Activated CD4-positive, alpha-beta memory T cell treated with anti-CD3 and anti-CD28 coated beads for 36 hours (primary cell): ENCODE results near the gene NEIL3. TPM values are rescaled to one million over a fixed set of nuclear protein-coding genes. Genes with fewer than 3 reads are reported as not detected.

Experiments used
- CTCF ChIA-PET: fragments of 350-600 bp; sonication (Branson Sonifier 250); formaldehyde crosslinking; loops from one replicate; lab custom pipeline; 2021; ENCODE audit warnings: antibody characterized with exemption, inconsistent platforms; lab: Charles Lee
- POLR2A ChIA-PET: fragments of 350-600 bp; sonication (Branson Sonifier 250); formaldehyde crosslinking; loops from one replicate; lab custom pipeline; 2021; ENCODE audit warnings: antibody characterized with exemption; lab: Charles Lee
- DNase-seq: peaks from one replicate; pipeline ENCODE4 v3.0.0-alpha.2; 2020
- H3K27ac Mint-ChIP-seq: one replicate; pipeline ENCODE4 v1.8.0; 2021; ENCODE audit warnings: mixed read lengths
- H3K27me3 Mint-ChIP-seq: one replicate; pipeline ENCODE4 v1.8.0; 2021; ENCODE audit warnings: mixed read lengths
- H3K36me3 Mint-ChIP-seq: one replicate; pipeline ENCODE4 v1.8.0; 2021; ENCODE audit warnings: mixed read lengths
- H3K4me1 Mint-ChIP-seq: one replicate; pipeline ENCODE4 v1.8.0; 2021; ENCODE audit warnings: low read depth, mixed read lengths
- H3K4me3 Mint-ChIP-seq: one replicate; pipeline ENCODE4 v1.8.0; 2021; ENCODE audit warnings: mild to moderate bottlenecking, mixed read lengths
- H3K9me3 Mint-ChIP-seq: one replicate; pipeline ENCODE4 v1.8.0; 2021; ENCODE audit warnings: mixed read lengths
- intact Hi-C: fragments of 100-400 bp; cut with micrococcal nuclease; formaldehyde crosslinking; loops from one replicate; pipeline ENCODE4 v1.15.1; 2023
- total RNA-seq, 2 experiments: library from RNA; stranded (reverse); gene quantifications; one replicate each; pipeline ENCODE4 v1.2.3, GENCODE V29; 2021

The NEIL3 gene
- total RNA-seq, 2 experiments from 2014 or later = 18.2 to 18.3 TPM

- intact Hi-C loops = loop anchor here (1.0 kb wide), 1 partner anchor 130 kb away; no protein-coding TSS in a partner anchor
- Mint-ChIP-seq H3K9me3 (no peaks in the 10 kb centered on the region), H3K4me3 (no peak overlapping the region), H3K27me3 (peaks cover 4% of the 10 kb centered on the region), H3K36me3 (no peaks in the 10 kb centered on the region), H3K4me1 (no peaks in the 10 kb centered on the region), H3K27ac (no peak overlapping the region)
- ChIA-PET CTCF (interaction anchor here (0.5 to 1.3 kb wide), 5 partner anchors 11 to 1152 kb away, joined by 3 to 6 read pairs (median 3); no protein-coding TSS in a partner anchor), POLR2A (no interaction called here)
- DNase-seq = no peak
Measured at GRCh38 chr4:177380730-177381287, 71.1 kb downstream of the NEIL3 start.

- no peak overlapping the region for H3K27ac Mint-ChIP-seq
- H3K4me1 Mint-ChIP-seq = no peaks in the 10 kb centered on the region
- CTCF ChIA-PET = interaction anchor here (0.5 to 1.3 kb wide), 3 partner anchors 17 to 133 kb away, joined by 3 to 6 read pairs (median 4); no protein-coding TSS in a partner anchor
Measured at GRCh38 chr4:177381762-177382310, 72.2 kb downstream of the NEIL3 start.

GRCh38 chr4:177384856-177385397, 75.3 kb downstream of the NEIL3 start:
- H3K4me1 Mint-ChIP-seq = no peaks in the 10 kb centered on the region
- no peak overlapping the region for H3K4me3 Mint-ChIP-seq
- intact Hi-C loops = no loop called here
- H3K9me3 Mint-ChIP-seq = no peaks in the 10 kb centered on the region
- no peaks in the 10 kb centered on the region for H3K36me3 Mint-ChIP-seq
- ChIA-PET CTCF (no interaction called here), POLR2A (no interaction called here)
- no peak overlapping the region for H3K27ac Mint-ChIP-seq
- peaks cover 4% of the 10 kb centered on the region for H3K27me3 Mint-ChIP-seq
- no peak for DNase-seq

More at GRCh38 chr4:177381762-177382310, 72.2 kb downstream of the NEIL3 start:
- Mint-ChIP-seq H3K9me3 (no peaks in the 10 kb centered on the region), H3K36me3 (no peaks in the 10 kb centered on the region), H3K27me3 (peaks cover 4% of the 10 kb centered on the region), H3K4me3 (no peak overlapping the region)
- POLR2A ChIA-PET = no interaction called here
- intact Hi-C loops = loop anchor here (1.0 kb wide), 1 partner anchor 131 kb away; no protein-coding TSS in a partner anchor
- no peak for DNase-seq

- no peaks in the 10 kb centered on the region for H3K4me1 Mint-ChIP-seq
- H3K9me3 Mint-ChIP-seq = no peaks in the 10 kb centered on the region
- POLR2A ChIA-PET = no interaction called here
- intact Hi-C loops = no loop called here
- no peak overlapping the region for H3K4me3 Mint-ChIP-seq
- H3K27me3 Mint-ChIP-seq = peaks cover 4% of the 10 kb centered on the region
- no peak overlapping the region for H3K27ac Mint-ChIP-seq
- CTCF ChIA-PET = interaction anchor here (1.2 kb wide), 1 partner anchor 136 kb away, joined by 3 read pairs; no protein-coding TSS in a partner anchor
- no peak for DNase-seq
- H3K36me3 Mint-ChIP-seq = no peaks in the 10 kb centered on the region
Measured at GRCh38 chr4:177385576-177386277, 76.1 kb downstream of the NEIL3 start.

- CTCF ChIA-PET = interaction anchor here (1.2 kb wide), 1 partner anchor 136 kb away, joined by 3 read pairs; no protein-coding TSS in a partner anchor
- intact Hi-C loops = no loop called here
- Mint-ChIP-seq H3K36me3 (no peaks in the 10 kb centered on the region), H3K27me3 (peaks cover 4% of the 10 kb centered on the region), H3K9me3 (no peaks in the 10 kb centered on the region), H3K4me3 (no peak overlapping the region), H3K27ac (no peak overlapping the region), H3K4me1 (no peaks in the 10 kb centered on the region)
- no peak for DNase-seq
- POLR2A ChIA-PET = no interaction called here
Measured at GRCh38 chr4:177386278-177386815, 76.7 kb downstream of the NEIL3 start.

GRCh38 chr4:177391287-177391686, 81.6 kb downstream of the NEIL3 start:
- POLR2A ChIA-PET = no interaction called here
- no peaks in the 10 kb centered on the region for H3K36me3 Mint-ChIP-seq
- H3K27ac Mint-ChIP-seq = no peak overlapping the region
- DNase-seq = no peak
- H3K27me3 Mint-ChIP-seq = no peaks in the 10 kb centered on the region
- no peak overlapping the region for H3K4me3 Mint-ChIP-seq
- CTCF ChIA-PET = interaction anchor here (0.9 kb wide), 1 partner anchor 10 kb away, joined by 3 read pairs; no protein-coding TSS in a partner anchor
- peaks cover 13% of the 10 kb centered on the region for H3K4me1 Mint-ChIP-seq
- intact Hi-C loops = no loop called here
- H3K9me3 Mint-ChIP-seq = no peaks in the 10 kb centered on the region

- intact Hi-C loops = no loop called here
- H3K9me3 Mint-ChIP-seq = no peaks in the 10 kb centered on the region
- ChIA-PET POLR2A (no interaction called here), CTCF (interaction anchor here (0.9 kb wide), 1 partner anchor 11 kb away, joined by 3 read pairs; no protein-coding TSS in a partner anchor)
- H3K4me1 Mint-ChIP-seq = peaks cover 13% of the 10 kb centered on the region
- H3K27me3 Mint-ChIP-seq = no peaks in the 10 kb centered on the region
- H3K4me3 Mint-ChIP-seq = no peak overlapping the region
- DNase-seq = no peak
- H3K36me3 Mint-ChIP-seq = no peaks in the 10 kb centered on the region
- no peak overlapping the region for H3K27ac Mint-ChIP-seq
Measured at GRCh38 chr4:177391953-177392352, 82.3 kb downstream of the NEIL3 start.

GRCh38 chr4:177393236-177393635, 83.6 kb downstream of the NEIL3 start:
- intact Hi-C loops = no loop called here

GRCh38 chr4:177396352-177396751, 86.7 kb downstream of the NEIL3 start:
- Mint-ChIP-seq H3K27ac (no peak overlapping the region), H3K36me3 (no peaks in the 10 kb centered on the region), H3K27me3 (no peaks in the 10 kb centered on the region), H3K9me3 (no peaks in the 10 kb centered on the region), H3K4me1 (peaks cover 29% of the 10 kb centered on the region), H3K4me3 (no peak overlapping the region)
- ChIA-PET POLR2A (no interaction called here), CTCF (no interaction called here)
- intact Hi-C loops = no loop called here
- no peak for DNase-seq

More at GRCh38 chr4:177393236-177393635, 83.6 kb downstream of the NEIL3 start:
- ChIA-PET POLR2A (no interaction called here), CTCF (interaction anchor here (0.7 to 1.0 kb wide), 2 partner anchors 10 to 12 kb away, joined by 3 read pairs; no protein-coding TSS in a partner anchor)
- H3K9me3 Mint-ChIP-seq = no peaks in the 10 kb centered on the region
- peaks cover 13% of the 10 kb centered on the region for H3K4me1 Mint-ChIP-seq
- no peaks in the 10 kb centered on the region for H3K27me3 Mint-ChIP-seq
- DNase-seq = peak; percentile 27
- no peak overlapping the region for H3K27ac Mint-ChIP-seq
- H3K4me3 Mint-ChIP-seq = no peak overlapping the region
- H3K36me3 Mint-ChIP-seq = no peaks in the 10 kb centered on the region

- ChIA-PET POLR2A (no interaction called here), CTCF (no interaction called here)
- no peaks in the 10 kb centered on the region for H3K36me3 Mint-ChIP-seq
- no peaks in the 10 kb centered on the region for H3K27me3 Mint-ChIP-seq
- no peaks in the 10 kb centered on the region for H3K9me3 Mint-ChIP-seq
- H3K4me3 Mint-ChIP-seq = no peak overlapping the region
- H3K27ac Mint-ChIP-seq = peak overlapping the region; percentile 30
- H3K4me1 Mint-ChIP-seq = peaks cover 36% of the 10 kb centered on the region
- DNase-seq = no peak
- intact Hi-C loops = no loop called here
Measured at GRCh38 chr4:177400030-177400429, 90.4 kb downstream of the NEIL3 start.

- Mint-ChIP-seq H3K4me3 (no peak overlapping the region), H3K4me1 (peaks cover 36% of the 10 kb centered on the region), H3K36me3 (no peaks in the 10 kb centered on the region), H3K27ac (peak overlapping the region; percentile 23), H3K9me3 (no peaks in the 10 kb centered on the region), H3K27me3 (peaks cover 1% of the 10 kb centered on the region)
- CTCF ChIA-PET = no interaction called here
- POLR2A ChIA-PET = no interaction called here
- no peak for DNase-seq
- intact Hi-C loops = no loop called here
Measured at GRCh38 chr4:177401658-177402273, 92.1 kb downstream of the NEIL3 start.
